ENCODE data around the gene BMP8A.
"Not testable (repeated sequence)": the region's sequence is repeated elsewhere in the genome, so short reads cannot be mapped to it uniquely, and the experiment has no call there.

The BMP8A gene

DNA sequence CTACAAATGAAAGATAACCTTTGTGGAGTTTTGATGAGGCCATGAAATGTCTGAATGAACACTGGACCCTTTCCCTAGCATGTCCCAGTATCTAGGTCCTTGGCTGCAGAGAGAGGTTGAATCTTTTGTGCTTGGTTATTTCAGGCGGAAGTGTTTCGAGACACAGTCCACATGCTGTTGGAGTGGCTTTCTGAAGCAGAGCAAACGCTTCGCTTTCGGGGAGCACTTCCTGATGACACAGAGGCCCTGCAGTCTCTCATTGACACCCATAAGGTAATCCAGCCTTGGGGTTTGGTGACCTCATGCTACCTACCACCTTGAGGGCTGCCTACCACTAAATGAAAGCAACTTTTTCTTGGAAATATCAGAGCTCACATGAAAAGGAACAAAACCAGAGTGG, 38.9 kb upstream of the BMP8A start:
- Histone ChIP-seq H3K9me3 (ENCODE audit: insufficient read depth, low read length) (no peaks in the 10 kb centered on the region), H3K9ac (ENCODE audit: insufficient read length, low read depth) (no peak overlapping the region), H3K4me1 (ENCODE audit: insufficient read depth, insufficient read length) (no peaks in the 10 kb centered on the region), H3K27me3 (ENCODE audit: insufficient read depth, insufficient read length) (no peaks in the 10 kb centered on the region), H3K4me3 (ENCODE audit: insufficient read length, low read depth) (no peak overlapping the region), H3K36me3 (ENCODE audit: insufficient read depth, insufficient read length, low read length) (peaks cover 94% of the 10 kb centered on the region)
- no peak for DNase-seq (ENCODE audit: low read depth, low spot score)
- TF ChIP-seq YY1 (IDR thresholded peaks at IDR 0.05; ENCODE audit: insufficient read depth, insufficient read length) (no peak), SUZ12 (IDR thresholded peaks at IDR 0.05; ENCODE audit: extremely low read depth, insufficient read depth, insufficient read length) (no peak), ZNF274 (IDR thresholded peaks at IDR 0.05; ENCODE audit: low read depth, low read length) (no peak)

DNA sequence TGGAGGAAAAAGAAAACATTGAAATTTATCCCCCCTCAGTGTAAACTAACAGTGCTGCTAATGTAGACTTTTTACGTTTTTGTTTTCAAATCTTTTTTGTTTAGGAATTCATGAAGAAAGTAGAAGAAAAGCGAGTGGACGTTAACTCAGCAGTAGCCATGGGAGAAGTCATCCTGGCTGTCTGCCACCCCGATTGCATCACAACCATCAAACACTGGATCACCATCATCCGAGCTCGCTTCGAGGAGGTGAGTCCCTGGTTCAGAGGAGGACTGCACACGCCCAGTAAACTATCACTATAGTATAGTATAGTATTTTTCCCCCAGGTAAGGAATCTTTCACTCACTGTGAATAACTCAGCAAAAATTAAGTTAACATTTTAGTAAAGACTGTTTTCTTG, 37.8 kb upstream of the BMP8A start:
- no peak for DNase-seq (ENCODE audit: low read depth, low spot score)
- TF ChIP-seq YY1 (IDR thresholded peaks at IDR 0.05; ENCODE audit: insufficient read depth, insufficient read length): no peak
- TF ChIP-seq ZNF274 (IDR thresholded peaks at IDR 0.05; ENCODE audit: low read depth, low read length): no peak
- no peak for TF ChIP-seq SUZ12 (IDR thresholded peaks at IDR 0.05; ENCODE audit: extremely low read depth, insufficient read depth, insufficient read length)
- peaks cover 94% of the 10 kb centered on the region for H3K36me3 ChIP-seq (ENCODE audit: insufficient read depth, insufficient read length, low read length)

DNA sequence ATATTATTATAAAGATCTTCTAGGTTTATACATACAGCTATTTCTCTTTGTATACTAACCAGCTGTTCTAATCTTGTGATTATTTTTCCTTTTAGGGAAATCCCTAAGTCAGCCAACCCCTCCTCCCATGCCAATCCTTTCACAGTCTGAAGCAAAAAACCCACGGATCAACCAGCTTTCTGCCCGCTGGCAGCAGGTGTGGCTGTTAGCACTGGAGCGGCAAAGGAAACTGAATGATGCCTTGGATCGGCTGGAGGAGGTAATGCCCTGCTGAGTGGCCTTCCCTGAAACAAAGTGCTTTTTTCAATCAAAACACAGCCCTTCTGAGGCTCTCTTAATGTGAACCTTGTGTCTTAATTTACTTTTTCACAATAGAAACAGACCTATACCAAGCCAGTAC, 32.4 kb upstream of the BMP8A start:
- TF ChIP-seq SUZ12 (IDR thresholded peaks at IDR 0.05; ENCODE audit: extremely low read depth, insufficient read depth, insufficient read length) (no peak), YY1 (IDR thresholded peaks at IDR 0.05; ENCODE audit: insufficient read depth, insufficient read length) (no peak), ZNF274 (IDR thresholded peaks at IDR 0.05; ENCODE audit: low read depth, low read length) (no peak)
- H3K27me3 ChIP-seq (ENCODE audit: insufficient read depth, insufficient read length): no peaks in the 10 kb centered on the region

More for the DNA sequence above, 37.8 kb upstream of the BMP8A start:
- Histone ChIP-seq H3K27me3 (ENCODE audit: insufficient read depth, insufficient read length) (no peaks in the 10 kb centered on the region), H3K9me3 (ENCODE audit: insufficient read depth, low read length) (no peaks in the 10 kb centered on the region), H3K4me1 (ENCODE audit: insufficient read depth, insufficient read length) (no peaks in the 10 kb centered on the region), H3K9ac (ENCODE audit: insufficient read length, low read depth) (no peak overlapping the region), H3K4me3 (ENCODE audit: insufficient read length, low read depth) (no peak overlapping the region)

DNA sequence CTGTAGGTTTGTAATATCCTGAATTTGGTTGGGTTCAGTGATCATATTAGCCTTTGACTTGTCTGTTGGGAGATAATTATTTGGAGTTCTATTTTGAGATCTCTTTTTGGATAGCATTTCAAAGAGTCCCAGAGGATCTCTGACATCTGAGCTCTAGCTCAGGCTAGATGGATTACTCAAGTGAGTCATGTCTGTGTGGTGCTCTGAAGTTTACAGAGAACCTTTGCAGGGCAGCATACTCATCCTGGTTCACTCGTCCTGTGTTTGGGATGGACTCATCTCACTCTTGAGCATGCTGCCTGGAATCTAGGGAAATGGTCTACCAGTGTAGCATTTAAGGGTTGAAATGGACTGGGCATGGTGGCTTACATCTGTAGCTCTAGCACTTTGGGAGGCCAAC, 29.4 kb upstream of the BMP8A start:
- TF ChIP-seq SUZ12 (IDR thresholded peaks at IDR 0.05; ENCODE audit: extremely low read depth, insufficient read depth, insufficient read length): no peak
- no peak for TF ChIP-seq ZNF274 (IDR thresholded peaks at IDR 0.05; ENCODE audit: low read depth, low read length)
- no peak for TF ChIP-seq YY1 (IDR thresholded peaks at IDR 0.05; ENCODE audit: insufficient read depth, insufficient read length)
- Histone ChIP-seq H3K9me3 (ENCODE audit: insufficient read depth, low read length) (no peaks in the 10 kb centered on the region), H3K4me1 (ENCODE audit: insufficient read depth, insufficient read length) (no peaks in the 10 kb centered on the region), H3K9ac (ENCODE audit: insufficient read length, low read depth) (no peak overlapping the region), H3K27me3 (ENCODE audit: insufficient read depth, insufficient read length) (no peaks in the 10 kb centered on the region), H3K4me3 (ENCODE audit: insufficient read length, low read depth) (no peak overlapping the region), H3K36me3 (ENCODE audit: insufficient read depth, insufficient read length, low read length) (peaks cover 97% of the 10 kb centered on the region)
- no peak for DNase-seq (ENCODE audit: low read depth, low spot score)

More for the DNA sequence above, 32.4 kb upstream of the BMP8A start:
- no peaks in the 10 kb centered on the region for H3K4me1 ChIP-seq (ENCODE audit: insufficient read depth, insufficient read length)
- H3K9me3 ChIP-seq (ENCODE audit: insufficient read depth, low read length): no peaks in the 10 kb centered on the region
- H3K9ac ChIP-seq (ENCODE audit: insufficient read length, low read depth): no peak overlapping the region
- H3K4me3 ChIP-seq (ENCODE audit: insufficient read length, low read depth): no peak overlapping the region
- peaks cover 98% of the 10 kb centered on the region for H3K36me3 ChIP-seq (ENCODE audit: insufficient read depth, insufficient read length, low read length)
- no peak for DNase-seq (ENCODE audit: low read depth, low spot score)

DNA sequence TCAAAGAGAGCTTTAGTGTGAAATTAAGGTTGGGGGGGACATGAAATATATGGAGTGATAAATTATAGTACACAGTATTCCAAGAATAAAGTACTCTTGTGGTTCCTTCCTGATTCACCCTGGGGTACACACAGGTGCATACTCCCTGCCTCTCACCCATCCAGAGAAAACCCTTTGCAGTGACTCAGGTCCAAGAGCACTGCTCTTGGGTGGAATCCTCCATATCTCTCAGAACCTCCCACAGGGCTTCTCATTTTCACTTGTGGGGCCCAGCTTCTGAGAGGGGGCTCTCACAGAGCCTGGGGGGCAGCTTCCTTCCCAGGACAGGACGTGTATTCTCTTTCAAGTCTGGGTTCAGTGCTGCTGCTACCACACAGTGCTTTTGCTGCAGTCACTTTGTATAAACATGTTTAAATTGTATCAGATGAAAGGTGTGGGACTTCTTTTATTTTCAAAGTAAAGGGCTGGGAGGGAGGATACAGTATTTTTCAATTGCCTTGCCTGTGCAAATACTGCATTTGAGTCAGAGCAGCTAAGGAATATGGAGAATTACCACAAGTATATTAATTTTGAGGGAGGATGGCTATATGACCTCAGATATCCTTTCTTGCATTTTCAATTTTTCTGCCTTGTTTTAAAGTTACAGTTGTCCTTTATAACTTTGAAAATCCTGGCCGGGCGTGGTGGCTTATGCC, 24.9 kb upstream of the BMP8A start:
- H3K27me3 ChIP-seq (ENCODE audit: insufficient read depth, insufficient read length): no peaks in the 10 kb centered on the region
- DNase-seq (ENCODE audit: low read depth, low spot score): no peak
- TF ChIP-seq YY1 (IDR thresholded peaks at IDR 0.05; ENCODE audit: insufficient read depth, insufficient read length): no peak
- no peak for TF ChIP-seq ZNF274 (IDR thresholded peaks at IDR 0.05; ENCODE audit: low read depth, low read length)
- TF ChIP-seq SUZ12 (IDR thresholded peaks at IDR 0.05; ENCODE audit: extremely low read depth, insufficient read depth, insufficient read length): no peak
- H3K4me3 ChIP-seq (ENCODE audit: insufficient read length, low read depth): no peak overlapping the region
- H3K4me1 ChIP-seq (ENCODE audit: insufficient read depth, insufficient read length): no peaks in the 10 kb centered on the region
- no peak overlapping the region for H3K9ac ChIP-seq (ENCODE audit: insufficient read length, low read depth)
- peaks cover 97% of the 10 kb centered on the region for H3K36me3 ChIP-seq (ENCODE audit: insufficient read depth, insufficient read length, low read length)
- no peaks in the 10 kb centered on the region for H3K9me3 ChIP-seq (ENCODE audit: insufficient read depth, low read length)

DNA sequence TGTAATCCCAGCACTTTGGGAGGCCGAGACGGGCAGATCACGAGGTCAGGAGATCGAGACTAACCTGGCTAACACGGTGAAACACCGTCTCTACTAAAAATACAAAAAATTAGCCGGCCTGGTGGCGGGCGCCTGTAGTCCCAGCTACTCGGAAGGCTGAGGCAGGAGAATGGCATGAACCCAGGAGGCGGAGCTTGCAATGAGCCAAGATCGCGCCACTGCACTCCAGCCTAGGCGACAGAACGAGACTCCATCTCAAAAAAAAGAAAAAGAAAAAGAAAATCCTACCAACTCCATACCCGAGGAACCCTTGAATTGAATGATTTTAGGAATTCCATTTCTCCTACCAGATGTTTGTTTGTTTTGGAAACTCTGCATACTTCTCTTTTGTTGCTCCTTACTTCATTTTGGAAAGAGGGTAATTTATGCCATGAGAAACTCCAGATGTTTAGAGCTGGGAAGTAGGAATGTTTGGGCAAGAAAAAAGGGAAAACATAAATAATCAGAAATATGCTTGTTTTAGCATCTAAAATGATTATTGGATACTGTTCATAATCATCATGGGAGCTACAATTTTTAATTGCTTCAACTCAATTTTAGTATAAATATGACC, 24.2 kb upstream of the BMP8A start:
- H3K9ac ChIP-seq (ENCODE audit: insufficient read length, low read depth); DNase-seq (ENCODE audit: low read depth, low spot score); H3K4me1 ChIP-seq (ENCODE audit: insufficient read depth, insufficient read length); H3K4me3 ChIP-seq (ENCODE audit: insufficient read length, low read depth); H3K27me3 ChIP-seq (ENCODE audit: insufficient read depth, insufficient read length); H3K9me3 ChIP-seq (ENCODE audit: insufficient read depth, low read length): not testable (repeated sequence)
- H3K36me3 ChIP-seq (ENCODE audit: insufficient read depth, insufficient read length, low read length): peaks cover 96% of the 10 kb centered on the region

DNA sequence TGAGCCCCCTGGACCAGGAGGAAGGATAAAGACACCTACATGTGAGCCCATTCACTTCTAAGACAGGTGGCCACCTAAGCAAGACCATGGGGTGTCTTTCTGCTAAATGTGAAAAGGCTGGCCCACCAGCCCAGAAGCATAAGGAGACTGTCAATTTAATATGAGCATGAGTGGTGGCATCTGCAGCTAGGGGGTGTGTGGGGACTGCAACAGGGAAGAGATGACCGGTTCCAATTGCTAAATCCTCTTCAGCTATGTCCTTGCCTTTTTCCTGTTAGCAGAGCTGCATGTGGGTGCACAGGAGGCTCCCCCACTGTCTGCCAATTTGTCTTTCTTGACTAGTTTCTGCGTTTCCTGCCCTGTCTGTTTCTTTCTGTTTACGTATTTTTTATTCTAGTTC, 22.3 kb upstream of the BMP8A start:
- no peaks in the 10 kb centered on the region for H3K4me1 ChIP-seq (ENCODE audit: insufficient read depth, insufficient read length)
- H3K9me3 ChIP-seq (ENCODE audit: insufficient read depth, low read length): no peaks in the 10 kb centered on the region
- peaks cover 95% of the 10 kb centered on the region for H3K36me3 ChIP-seq (ENCODE audit: insufficient read depth, insufficient read length, low read length)
- no peaks in the 10 kb centered on the region for H3K27me3 ChIP-seq (ENCODE audit: insufficient read depth, insufficient read length)
- no peak overlapping the region for H3K9ac ChIP-seq (ENCODE audit: insufficient read length, low read depth)
- no peak for TF ChIP-seq SUZ12 (IDR thresholded peaks at IDR 0.05; ENCODE audit: extremely low read depth, insufficient read depth, insufficient read length)
- no peak for TF ChIP-seq ZNF274 (IDR thresholded peaks at IDR 0.05; ENCODE audit: low read depth, low read length)
- no peak for TF ChIP-seq YY1 (IDR thresholded peaks at IDR 0.05; ENCODE audit: insufficient read depth, insufficient read length)
- H3K4me3 ChIP-seq (ENCODE audit: insufficient read length, low read depth): no peak overlapping the region
- DNase-seq (ENCODE audit: low read depth, low spot score): no peak
